K562 (cell line): ENCODE results near the gene CDH16. TPM values are rescaled to one million over a fixed set of nuclear protein-coding genes. Genes with fewer than 3 reads are reported as not detected.

Experiments used
- AFF4 ChIP-seq: sonication (generic); formaldehyde crosslinking; IDR thresholded peaks from 2 replicates; pipeline ENCODE4 v1.8.0; 2023; ENCODE audit warnings: mild to moderate bottlenecking, missing genetic modification reagents
- ATF7 ChIP-seq: fragments of 450-650 bp; IDR thresholded peaks from 2 replicates; pipeline ENCODE4 v1.7.1; 2014; ENCODE audit warnings: mild to moderate bottlenecking, moderate library complexity
- CCAR2 ChIP-seq: fragments of 200-400 bp; formaldehyde crosslinking; IDR thresholded peaks from 2 replicates; pipeline ENCODE4 v1.6.1; 2017; ENCODE audit warnings: mild to moderate bottlenecking, low read depth, low read length
- CTBP1 ChIP-seq: fragments of 450-650 bp; IDR thresholded peaks from 2 replicates; pipeline ENCODE4 v1.6.1; 2016; ENCODE audit warnings: borderline replicate concordance
- HDAC2 ChIP-seq: fragments of 450-650 bp; IDR thresholded peaks from 2 replicates; pipeline ENCODE4 v1.6.1; 2016; ENCODE audit warnings: mild to moderate bottlenecking
- LARP7 ChIP-seq: fragments of 450-650 bp; IDR thresholded peaks from 2 replicates; pipeline ENCODE4 v1.6.1; 2016
- LCOR ChIP-seq: sonication (generic); formaldehyde crosslinking; IDR thresholded peaks from 2 replicates; pipeline ENCODE4 v1.8.0; 2022; ENCODE audit warnings: mild to moderate bottlenecking, missing genetic modification reagents
- POLR2B ChIP-seq: fragments of 450-650 bp; IDR thresholded peaks from 2 replicates; pipeline ENCODE4 v1.6.1; 2018; ENCODE audit warnings: low read depth; ENCODE audit not compliant: partially characterized antibody
- RBM22 ChIP-seq: fragments of 200-400 bp; formaldehyde crosslinking; IDR thresholded peaks from 2 replicates; pipeline ENCODE4 v1.6.1; 2018; ENCODE audit warnings: low read length, low read depth; ENCODE audit not compliant: poor library complexity, severe bottlenecking
- RFX7 ChIP-seq: fragments of 250-450 bp; sonication (Bioruptor Pico); IDR thresholded peaks from 2 replicates; pipeline ENCODE4 v1.5.1; 2021; ENCODE audit warnings: mild to moderate bottlenecking
- SETDB1 ChIP-seq: IDR thresholded peaks from one replicate; pipeline ENCODE4 v1.6.1; 2012; ENCODE audit warnings: low read length, control low read depth, inconsistent platforms
- SMARCC2 ChIP-seq: fragments of 450-650 bp; IDR thresholded peaks from 2 replicates; pipeline ENCODE4 v1.6.1; 2017; ENCODE audit warnings: antibody characterized with exemption, moderate library complexity, mild to moderate bottlenecking, low read depth
- SRSF3 ChIP-seq: fragments of 200-400 bp; formaldehyde crosslinking; IDR thresholded peaks from 2 replicates; pipeline ENCODE4 v1.6.1; 2016; ENCODE audit warnings: mild to moderate bottlenecking, low read length, moderate library complexity; ENCODE audit not compliant: insufficient read depth
- TCF7 ChIP-seq: sonication (generic); IDR thresholded peaks from 2 replicates; pipeline ENCODE4 v1.6.1; 2016; ENCODE audit warnings: antibody characterized with exemption, borderline replicate concordance
- TFAM ChIP-seq: fragments of 250-450 bp; sonication (Bioruptor Pico); conservative IDR thresholded peaks from 2 replicates; pipeline ENCODE4 v1.5.0; 2021; ENCODE audit warnings: mild to moderate bottlenecking, moderate library complexity
- TRIM28 ChIP-seq: fragments of 450-650 bp; IDR thresholded peaks from 2 replicates; pipeline ENCODE4 v1.6.1; 2017
- ZFP1 ChIP-seq: fragments of 450-650 bp; formaldehyde crosslinking; IDR thresholded peaks from 2 replicates; pipeline ENCODE4 v1.4.0; 2020; ENCODE audit warnings: mild to moderate bottlenecking, mixed read lengths
- ZNF239 ChIP-seq: fragments of 250-450 bp; sonication (Bioruptor Pico); IDR thresholded peaks from 2 replicates; pipeline ENCODE4 v1.4.0; 2020; ENCODE audit warnings: mild to moderate bottlenecking
- ZNF3 ChIP-seq: fragments of 250-450 bp; sonication (Bioruptor Pico); IDR thresholded peaks from 2 replicates; pipeline ENCODE4 v1.5.0; 2021; ENCODE audit warnings: mild to moderate bottlenecking, moderate library complexity
- ZNF431 ChIP-seq: sonication (generic); formaldehyde crosslinking; IDR thresholded peaks from 2 replicates; pipeline ENCODE4 v1.8.0; 2022; ENCODE audit warnings: mild to moderate bottlenecking, missing genetic modification reagents
- ZNF511 ChIP-seq: sonication (generic); formaldehyde crosslinking; IDR thresholded peaks from 2 replicates; pipeline ENCODE4 v1.8.0; 2022; ENCODE audit warnings: mild to moderate bottlenecking, missing genetic modification reagents
- ZNF696 ChIP-seq: fragments of 250-450 bp; sonication (Bioruptor Pico); conservative IDR thresholded peaks from 2 replicates; pipeline ENCODE4 v1.4.0; 2020; ENCODE audit warnings: mild to moderate bottlenecking, moderate library complexity
- ZNF766 ChIP-seq: fragments of 200-800 bp; sonication (Bioruptor generic); conservative IDR thresholded peaks from 2 replicates; pipeline ENCODE4 v1.6.1; 2016; ENCODE audit warnings: missing genetic modification characterization, missing compliant biosample characterization
- polyA plus RNA-seq, 8 experiments: library from polyadenylated mRNA; depleted of rRNA in 4 of 8; stranded (reverse) in 5 of 8; unstranded in 3 of 8; fragments of >200 nt; fragmentation: Nextera tagmentation in 2 of 8; fragmentation: Illumina TruSeq in 1 of 8; extraction: Ambion mirVana in 2 of 8; extraction: Trizol in 1 of 8; gene quantifications; 2 replicates each; pipeline versions ENCODE4 v1.2.1 to v1.2.3, GENCODE V29; 2011 to 2014; ENCODE audit warnings: inconsistent platforms in 1 of 8, missing spikeins in 1 of 8
- total RNA-seq, 7 experiments: library from RNA; depleted of rRNA in 6 of 7; stranded (reverse); fragments of >200 nt in 6 of 7; fragmentation: Illumina TruSeq in 2 of 7; extraction: Trizol in 2 of 7; gene quantifications; 2 replicates each; pipeline versions ENCODE4 v1.2.1 to v1.2.3, GENCODE V29; 2011 to 2021; ENCODE audit warnings: low replicate concordance in 1 of 7

The CDH16 gene
- total and polyA plus RNA-seq, 9 of the 15 experiments (the other 6 are each of a cell fraction or from before 2014, with no cell fraction given), result not detected

GRCh38 chr16:66899945-66900710, 18.6 kb downstream of the CDH16 start (continued):
- TF ChIP-seq LCOR, result peak; percentile 77; the same call in 1 of the 2 replicates
- TF ChIP-seq ZNF511 (CRISPR knock-in tag), result no peak
- TF ChIP-seq SRSF3, result no peak
- peak; percentile 98 for TF ChIP-seq ATF7
- no peak for TF ChIP-seq RFX7
- no peak for TF ChIP-seq RBM22
- no peak for TF ChIP-seq TRIM28
- TF ChIP-seq ZNF696 (CRISPR knock-in tag), result no peak
- TF ChIP-seq TFAM (CRISPR knock-in tag), result no peak
- TF ChIP-seq CCAR2, result no peak
- 0 out of 2 replicates have a peak, but pooled peaks have one; percentile 47 for TF ChIP-seq AFF4 (CRISPR knock-in tag)
- TF ChIP-seq HDAC2, result no peak; the same call in 1 of the 2 replicates
- no peak for TF ChIP-seq TCF7
- peak; percentile 27; the same call in 1 of the 2 replicates for TF ChIP-seq CTBP1
- TF ChIP-seq ZNF431 (CRISPR knock-in tag), result 0 out of 2 replicates have a peak, but pooled peaks have one; percentile 55
- no peak for TF ChIP-seq ZNF239 (CRISPR knock-in tag)
- peak; percentile 94 for TF ChIP-seq ZNF766
- TF ChIP-seq POLR2B, result peak; percentile 60
- 0 out of 2 replicates have a peak, but pooled peaks have one; percentile 26 for TF ChIP-seq LARP7
- TF ChIP-seq ZNF3 (CRISPR knock-in tag), result no peak
- no peak for TF ChIP-seq ZFP1 (CRISPR knock-in tag)
- TF ChIP-seq SETDB1, result no peak
- TF ChIP-seq SMARCC2, result peak; percentile 82
